GM12892 (cell line): ENCODE data around the gene TCF12.
A peak's percentile ranks its signal among the peaks of the same experiment; 100 is the strongest.

ENCODE experiments used
- DNase-seq: peaks from one replicate; pipeline ENCODE4 v3.0.0; 2011; ENCODE audit not compliant: insufficient read length
- FAIRE-seq: peaks from 2 replicates; lab custom pipeline; 2011; peaks lifted over from hg19 to GRCh38; lab: Jason Lieb, UNC
- POLR2A ChIP-seq: IDR thresholded peaks from 2 replicates; pipeline ENCODE4 v1.6.1; 2011; ENCODE audit warnings: low read depth, low read length, control low read depth
- POLR2AphosphoS5 ChIP-seq: IDR thresholded peaks from 2 replicates; pipeline ENCODE4 v1.6.1; 2011; ENCODE audit warnings: low read depth, low read length, control low read depth
- TAF1 ChIP-seq: IDR thresholded peaks from 2 replicates; pipeline ENCODE4 v1.6.1; 2011; ENCODE audit warnings: low read depth, mild to moderate bottlenecking, control low read depth, low read length, borderline replicate concordance

The TCF12 gene

GRCh38 chr15:57263520-57263919 lies 345.1 kb downstream of the TCF12 start:
- no peak for FAIRE-seq
- no peak for TF ChIP-seq POLR2AphosphoS5
- no peak for TF ChIP-seq POLR2A
- TF ChIP-seq TAF1: no peak
- DNase-seq: no peak

GRCh38 chr15:57272771-57273357 lies 354.4 kb downstream of the TCF12 start:
- TF ChIP-seq TAF1 (no peak), POLR2AphosphoS5 (no peak), POLR2A (no peak)
- FAIRE-seq: no peak
- DNase-seq: no peak

- FAIRE-seq (no peak), DNase-seq (no peak)
- TF ChIP-seq TAF1: no peak
- TF ChIP-seq POLR2A: no peak
- TF ChIP-seq POLR2AphosphoS5: no peak
Measured at GRCh38 chr15:57273402-57273801, 355.0 kb downstream of the TCF12 start.

- no peak for TF ChIP-seq POLR2AphosphoS5
- TF ChIP-seq TAF1: no peak
- TF ChIP-seq POLR2A: no peak
- FAIRE-seq: no peak
- DNase-seq: no peak
Measured at GRCh38 chr15:57278439-57278838, 360.0 kb downstream of the TCF12 start.

GRCh38 chr15:57280464-57280863 lies 362.0 kb downstream of the TCF12 start:
- TF ChIP-seq TAF1 (no peak), POLR2A (no peak), POLR2AphosphoS5 (no peak)
- FAIRE-seq (no peak), DNase-seq (no peak)

- TF ChIP-seq POLR2A: no peak
- no peak for TF ChIP-seq TAF1
- peak; percentile 83 for FAIRE-seq
Measured at GRCh38 chr15:57281321-57281720, 362.9 kb downstream of the TCF12 start.

GRCh38 chr15:57282686-57283085 lies 364.2 kb downstream of the TCF12 start:
- TF ChIP-seq POLR2A: no peak
- TF ChIP-seq POLR2AphosphoS5: no peak
- no peak for FAIRE-seq
- no peak for DNase-seq

More at GRCh38 chr15:57281321-57281720, 362.9 kb downstream of the TCF12 start:
- DNase-seq: no peak

- TF ChIP-seq TAF1 (no peak), POLR2A (no peak), POLR2AphosphoS5 (no peak)
- FAIRE-seq (peak; percentile 70), DNase-seq (no peak)
Measured at GRCh38 chr15:57283774-57284503, 365.5 kb downstream of the TCF12 start.

GRCh38 chr15:57284535-57284934 lies 366.1 kb downstream of the TCF12 start:
- TF ChIP-seq TAF1: no peak
- TF ChIP-seq POLR2AphosphoS5: no peak
- TF ChIP-seq POLR2A: no peak
- FAIRE-seq: peak; percentile 61
- no peak for DNase-seq

GRCh38 chr15:57285386-57285785 lies 366.9 kb downstream of the TCF12 start:
- DNase-seq (no peak), FAIRE-seq (no peak)
- TF ChIP-seq TAF1 (no peak), POLR2A (no peak), POLR2AphosphoS5 (no peak)

GRCh38 chr15:57286446-57287122 lies 368.1 kb downstream of the TCF12 start:
- DNase-seq: no peak
- FAIRE-seq: peak; percentile 67
- TF ChIP-seq TAF1 (no peak), POLR2A (no peak), POLR2AphosphoS5 (no peak)

GRCh38 chr15:57287123-57287521 lies 368.7 kb downstream of the TCF12 start:
- TF ChIP-seq POLR2AphosphoS5 (no peak), POLR2A (no peak), TAF1 (no peak)
- DNase-seq (no peak), FAIRE-seq (peak; percentile 9)
